Endometrial microvascular endothelial cells (primary cell): ENCODE measurements around the gene OR1I1. TPM values are rescaled to one million over a fixed set of nuclear protein-coding genes. Genes with fewer than 3 reads are reported as not detected.

Source experiments
- in situ Hi-C: cut with HindIII; loops from 2 replicates; pipeline ENCODE4 v1.10.0; 2017; ENCODE audit warnings: low sequenced_read_pairs, low pct_unique_long_range_greater_than_20kb; ENCODE audit errors: inconsistent ontology term
- total RNA-seq: library from RNA; depleted of rRNA; stranded (reverse); fragments of >200 nt; gene quantifications from one replicate; pipeline ENCODE4 v1.2.3, GENCODE V29; 2015; ENCODE audit errors: inconsistent ontology term

OR1I1 gene
- total RNA-seq, 1 donor from 2014 or later = not detected

DNA sequence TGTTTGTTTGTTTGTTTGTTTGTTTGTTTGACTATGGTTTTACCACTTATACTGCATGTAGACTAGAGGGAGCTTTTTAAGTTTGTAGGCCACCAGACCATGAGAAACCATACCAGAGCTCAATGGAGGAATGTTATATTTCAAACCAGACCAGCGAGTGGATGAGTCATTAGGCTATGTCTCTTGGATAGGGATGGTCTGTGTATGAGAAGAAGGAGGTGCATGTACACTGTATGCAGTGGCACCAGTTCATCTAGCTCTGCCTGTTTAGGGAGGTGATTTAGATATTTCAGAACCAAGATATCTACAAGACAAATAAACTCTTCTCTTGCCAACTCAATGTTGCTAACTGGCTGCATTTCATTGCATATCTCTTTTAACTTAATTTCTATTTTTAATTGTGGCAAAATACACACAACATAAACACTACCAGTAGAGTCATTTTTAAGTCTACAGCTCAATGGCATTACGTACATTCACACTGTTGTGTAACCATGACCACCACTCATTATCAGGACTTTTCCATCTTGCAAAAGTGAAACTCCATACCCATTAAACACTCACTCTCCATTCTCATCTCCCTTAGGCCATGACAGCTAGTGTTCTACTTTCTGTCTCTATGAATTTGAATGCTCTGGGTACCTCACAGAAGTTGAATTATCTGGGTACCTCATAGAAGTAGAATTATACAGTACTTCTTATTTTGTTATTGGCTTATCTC lies 54.4 kb downstream of the OR1I1 start:
- in situ Hi-C loops = no loop called here

DNA sequence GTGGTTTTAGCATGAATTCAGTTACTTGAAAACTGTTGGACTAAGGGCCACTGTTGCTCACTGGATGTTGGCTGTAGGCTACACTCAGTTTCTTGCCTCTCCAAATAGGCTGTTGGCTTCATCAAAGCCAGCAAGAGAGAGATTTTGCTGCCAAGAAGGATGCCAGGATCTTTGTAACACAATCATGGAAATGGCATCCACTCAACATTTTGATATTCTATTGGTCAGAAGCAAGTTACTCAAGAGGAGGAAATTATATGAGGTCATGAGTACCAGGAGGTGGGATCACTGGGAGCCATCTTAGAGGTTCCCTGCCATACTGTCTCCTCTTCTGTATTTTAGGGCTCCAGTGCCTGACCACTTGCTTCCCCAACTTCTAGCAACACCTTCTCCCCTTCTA lies 55.8 kb downstream of the OR1I1 start:
- in situ Hi-C loops = no loop called here

DNA sequence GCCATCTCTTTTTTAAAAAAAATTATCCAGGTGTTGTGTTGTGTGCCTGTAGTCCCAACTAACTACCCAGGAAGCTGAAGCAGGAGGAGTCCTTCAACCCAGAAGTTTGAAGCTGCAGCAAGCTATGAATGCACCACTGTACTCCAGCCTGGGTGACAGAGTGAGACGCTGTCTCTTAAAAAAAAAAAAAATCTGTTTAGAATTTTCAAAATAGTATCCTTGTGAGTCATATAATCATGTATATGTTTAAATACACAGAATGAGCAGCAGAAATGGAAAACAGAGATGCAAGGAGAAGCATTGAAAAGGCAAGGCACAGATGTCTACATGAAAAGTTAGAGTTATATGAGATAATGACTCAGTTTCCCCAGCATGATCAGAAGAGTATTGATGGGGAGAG lies 56.4 kb downstream of the OR1I1 start:
- in situ Hi-C loops = no loop called here

DNA sequence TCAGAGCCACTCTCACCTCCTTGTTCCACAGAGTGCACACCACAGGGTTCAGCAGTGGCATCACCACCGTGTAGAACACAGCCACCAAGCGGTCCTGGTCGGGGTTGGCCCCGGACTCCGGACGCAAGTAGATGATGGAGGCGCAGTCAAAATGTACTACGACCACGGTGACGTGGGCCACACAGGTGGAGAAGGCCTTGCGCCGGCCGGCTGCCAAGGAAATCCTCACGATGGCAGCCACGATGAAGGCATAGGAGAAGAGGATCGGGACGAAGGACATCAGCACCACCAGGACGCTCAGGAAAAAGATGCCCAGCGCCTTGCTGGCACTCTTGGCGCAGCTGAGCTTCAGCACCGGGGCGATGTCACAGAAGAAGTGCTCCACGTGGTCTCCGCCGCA lies 59.1 kb downstream of the OR1I1 start:
- in situ Hi-C loops = no loop called here

DNA sequence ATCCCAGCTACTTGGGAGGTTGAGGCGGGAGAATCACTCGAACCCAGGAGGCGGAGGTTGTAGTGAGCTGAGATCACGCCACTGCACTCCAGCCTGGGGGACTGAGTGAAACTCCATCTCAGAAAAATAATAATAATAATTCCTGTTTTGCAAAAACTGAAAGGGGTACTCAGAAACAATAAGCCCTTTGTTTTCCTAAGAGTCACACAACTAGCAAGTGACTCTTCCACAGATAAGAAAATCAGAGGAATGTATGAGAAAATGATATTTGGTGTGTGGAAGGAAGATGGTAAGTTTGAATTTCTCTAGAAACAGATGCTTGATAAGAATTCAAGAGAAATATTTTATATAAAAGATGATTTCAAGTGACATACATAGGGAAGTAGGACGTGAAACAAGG lies 60.3 kb downstream of the OR1I1 start:
- in situ Hi-C loops = no loop called here

Other genes starting within 250 kb of the OR1I1 start
- not detected for gene OR7A5, start 247.0 kb upstream of the OR1I1 start, total RNA-seq
- gene OR7C1, start 247.0 kb upstream of the OR1I1 start, total RNA-seq = not detected
- gene OR7A10, start 233.3 kb upstream of the OR1I1 start, total RNA-seq = not detected
- gene OR7A17, start 196.1 kb upstream of the OR1I1 start, total RNA-seq = not detected
- gene OR7C2, start 140.7 kb upstream of the OR1I1 start, total RNA-seq = not detected
- gene SLC1A6, start 102.3 kb upstream of the OR1I1 start, total RNA-seq = not detected
- not detected for gene CASP14, start 32.7 kb upstream of the OR1I1 start, total RNA-seq
- 29.1 TPM for gene SYDE1, start 25.2 kb downstream of the OR1I1 start, total RNA-seq
- gene NOTCH3, start 118.8 kb downstream of the OR1I1 start, total RNA-seq = 1.6 TPM
- gene EPHX3, start 150.2 kb downstream of the OR1I1 start, total RNA-seq = 1.9 TPM